ENCODE data around the gene COL6A6. TPM values are rescaled to one million over a fixed set of nuclear protein-coding genes. Genes with fewer than 3 reads are reported as not detected.
"Not testable (repeated sequence)": the region's sequence is repeated elsewhere in the genome, so short reads cannot be mapped to it uniquely, and the experiment has no call there.

COL6A6 gene
- total RNA-seq, 8 experiments from 2014 or later: 0.10 to 0.63 (median 0.23) TPM

GRCh38 chr3:130546920-130547679, 30.1 kb downstream of the COL6A6 start:
- 57 to 100% (median 80%) methylated on average over 1 to 6 of the region's 29 CpGs; no CpG with 5 or more reads in 5 of the 10 experiments for WGBS, 10 experiments
- Histone ChIP-seq H3K27ac (no peak overlapping the region), H3K4me3 (no peak overlapping the region), H3K4me1 (replicated peaks in 1 of 2) (no peaks in the 10 kb centered on the region)
- in situ Hi-C loops (cut with MboI; ENCODE audit: low pct_unique_long_range_greater_than_20kb in 2 of 9, low sequenced_read_pairs in 9 of 9, unreplicated experiment in 9 of 9): loop anchor here in 1 of 9 experiments (25.0 kb wide), 1 partner anchor 260 kb away; no protein-coding TSS in a partner anchor
- ATAC-seq (replicated peaks in 6 of 8): no peak

GRCh38 chr3:130547680-130548065, 30.7 kb downstream of the COL6A6 start:
- H3K27ac ChIP-seq; H3K4me1 ChIP-seq (replicated peaks in 1 of 2); H3K4me3 ChIP-seq; ATAC-seq (replicated peaks in 6 of 8): not testable (repeated sequence)
- in situ Hi-C loops (cut with MboI; ENCODE audit: low pct_unique_long_range_greater_than_20kb in 2 of 9, low sequenced_read_pairs in 9 of 9, unreplicated experiment in 9 of 9): loop anchor here in 1 of 9 experiments (25.0 kb wide), 1 partner anchor 260 kb away; no protein-coding TSS in a partner anchor
- 77 to 100% (median 87%) methylated on average over 1 to 9 of the region's 9 CpGs; no CpG with 5 or more reads in 4 of the 10 experiments for WGBS, 10 experiments

- WGBS, 10 experiments: 60 to 89% (median 76%) methylated on average over 1 of the region's 1 CpG; no CpG with 5 or more reads in 6 of the 10 experiments
- no peaks in the 10 kb centered on the region for H3K4me1 ChIP-seq (replicated peaks in 1 of 2)
- H3K4me3 ChIP-seq: no peak overlapping the region
- ATAC-seq (replicated peaks in 6 of 8): no peak
- in situ Hi-C loops (cut with MboI; ENCODE audit: low pct_unique_long_range_greater_than_20kb in 2 of 9, low sequenced_read_pairs in 9 of 9, unreplicated experiment in 9 of 9): loop anchor here in 1 of 9 experiments (25.0 kb wide), 1 partner anchor 261 kb away; no protein-coding TSS in a partner anchor
- H3K27ac ChIP-seq: no peak overlapping the region
Measured at GRCh38 chr3:130548356-130548755, 31.4 kb downstream of the COL6A6 start.

GRCh38 chr3:130557336-130558035, 40.5 kb downstream of the COL6A6 start:
- ATAC-seq (replicated peaks in 6 of 8): no peak
- H3K4me1 ChIP-seq (replicated peaks in 1 of 2): no peaks in the 10 kb centered on the region
- H3K4me3 ChIP-seq: no peak overlapping the region
- no peak overlapping the region for H3K27ac ChIP-seq
- in situ Hi-C loops (cut with MboI; ENCODE audit: low pct_unique_long_range_greater_than_20kb in 2 of 9, low sequenced_read_pairs in 9 of 9, unreplicated experiment in 9 of 9): no loop called here
- WGBS, 10 experiments: 28 to 94% (median 82%) methylated on average over 1 to 3 of the region's 3 CpGs

- no peak for ATAC-seq (replicated peaks in 6 of 8)
- WGBS, 10 experiments: 39 to 100% (median 77%) methylated on average over 1 to 4 of the region's 4 CpGs; no CpG with 5 or more reads in 2 of the 10 experiments
- no peak overlapping the region for H3K27ac ChIP-seq
- no peaks in the 10 kb centered on the region for H3K4me1 ChIP-seq (replicated peaks in 1 of 2)
- in situ Hi-C loops (cut with MboI; ENCODE audit: low pct_unique_long_range_greater_than_20kb in 2 of 9, low sequenced_read_pairs in 9 of 9, unreplicated experiment in 9 of 9): no loop called here
- H3K4me3 ChIP-seq: no peak overlapping the region
Measured at GRCh38 chr3:130558366-130558765, 41.4 kb downstream of the COL6A6 start.

GRCh38 chr3:130565224-130565623, 48.2 kb downstream of the COL6A6 start:
- 41 to 80% (median 75%) methylated on average over 2 to 13 of the region's 13 CpGs; no CpG with 5 or more reads in 1 of the 10 experiments for WGBS, 10 experiments
- in situ Hi-C loops (cut with MboI; ENCODE audit: low pct_unique_long_range_greater_than_20kb in 2 of 9, low sequenced_read_pairs in 9 of 9, unreplicated experiment in 9 of 9): no loop called here
- no peak for ATAC-seq (replicated peaks in 6 of 8)
- Histone ChIP-seq H3K4me1 (replicated peaks in 1 of 2) (no peaks in the 10 kb centered on the region), H3K27ac (no peak overlapping the region), H3K4me3 (no peak overlapping the region)

Other genes starting within 250 kb of the COL6A6 start
- under 1 TPM in 4 of 8 experiments, not detected in 4; 0.05 to 0.50 (median 0.09) TPM for gene COL6A5, start 171.5 kb upstream of the COL6A6 start, total RNA-seq
- 10 to 100 TPM; 16.2 to 40.2 (median 22.4) TPM for gene PIK3R4, start 229.7 kb downstream of the COL6A6 start, total RNA-seq